ENCODE data around the gene OCIAD1.
"Not testable (repeated sequence)": the region's sequence is repeated elsewhere in the genome, so short reads cannot be mapped to it uniquely, and the experiment has no call there.

OCIAD1 gene

DNA sequence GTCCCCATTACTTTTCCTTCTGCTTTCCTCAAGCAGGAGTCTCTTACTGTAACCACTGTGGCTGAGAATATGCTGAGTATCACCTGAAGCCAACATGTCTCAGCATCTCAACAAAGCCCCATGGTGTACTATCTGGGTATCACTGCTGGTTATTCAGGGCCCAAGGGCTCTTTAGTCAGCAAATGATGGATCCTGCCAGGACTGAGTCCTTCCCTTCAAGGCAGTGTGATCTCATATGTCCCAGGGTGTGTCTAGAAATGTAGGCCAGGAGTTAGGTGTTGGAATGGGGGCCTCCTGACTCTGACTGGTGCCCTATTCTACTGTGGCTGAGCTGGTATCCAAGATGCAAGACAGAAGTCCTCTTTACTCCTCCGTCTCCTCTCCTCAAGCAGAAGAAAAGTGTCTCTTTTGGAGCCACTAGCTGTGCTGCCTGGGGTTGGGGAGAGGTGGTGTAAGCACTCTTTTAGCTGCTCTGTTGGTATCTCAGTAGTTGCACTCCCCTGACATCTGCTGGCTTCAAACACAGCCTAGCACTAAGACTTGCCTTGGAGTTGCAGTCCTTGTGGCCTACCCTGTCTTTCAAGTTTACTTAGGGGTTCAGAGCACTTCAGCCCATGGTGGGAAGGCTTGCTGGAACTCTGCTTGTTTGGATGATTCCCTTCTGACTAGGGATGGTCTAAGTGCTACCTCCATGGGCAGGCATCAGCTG, 47.1 kb downstream of the OCIAD1 start:
- no peak for FAIRE-seq
- no peak for DNase-seq (ENCODE audit: extremely low spot score, insufficient read length, low read depth)

DNA sequence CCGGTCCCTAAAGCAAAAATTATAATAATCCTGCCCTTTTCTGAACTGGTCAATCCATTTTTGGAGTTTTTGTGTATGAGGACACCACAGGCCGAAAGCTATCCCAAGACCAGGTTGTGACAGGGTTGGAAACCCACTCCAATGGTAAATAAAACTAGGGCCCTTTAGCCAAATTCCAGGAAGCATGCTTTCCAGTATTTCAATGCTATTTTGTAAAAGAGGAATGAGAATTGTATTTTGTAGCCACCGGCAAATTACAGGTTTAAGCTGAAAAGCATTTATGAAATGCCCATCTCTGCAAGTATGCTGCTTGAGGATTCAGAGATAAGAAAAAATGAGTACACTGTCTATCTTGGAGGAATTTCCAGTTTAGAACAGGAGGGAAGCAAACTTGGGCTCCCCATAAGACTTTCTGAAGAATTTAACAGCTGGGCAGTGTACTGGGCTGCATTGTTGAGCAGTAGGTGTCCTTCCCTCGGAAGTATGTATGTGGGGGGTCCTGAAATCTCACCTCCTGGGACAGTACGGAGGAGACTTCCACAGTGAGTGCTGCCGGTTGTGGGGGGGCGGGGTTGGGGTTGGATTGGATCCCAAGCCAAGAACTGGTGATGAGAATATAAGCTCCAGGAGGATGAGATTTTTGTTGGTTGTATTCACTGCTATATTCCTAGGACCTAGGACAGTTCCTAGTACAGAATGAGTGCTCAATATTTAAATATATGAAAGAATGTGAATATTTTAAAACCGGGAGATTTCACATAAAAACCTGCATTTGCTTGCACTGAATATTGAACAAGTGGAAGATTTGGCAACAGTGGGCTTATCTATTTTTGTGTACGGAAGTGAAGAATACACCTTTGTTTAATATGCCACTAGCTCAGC, 48.9 kb downstream of the OCIAD1 start:
- FAIRE-seq (no peak), DNase-seq (ENCODE audit: extremely low spot score, insufficient read length, low read depth) (no peak)

GRCh38 chr4:48881646-48882045, 50.8 kb downstream of the OCIAD1 start:
- DNase-seq (ENCODE audit: extremely low spot score, insufficient read length, low read depth); FAIRE-seq: not testable (repeated sequence)

GRCh38 chr4:48889750-48890149, 58.9 kb downstream of the OCIAD1 start:
- FAIRE-seq; DNase-seq (ENCODE audit: extremely low spot score, insufficient read length, low read depth): not testable (repeated sequence)

GRCh38 chr4:48891028-48891619, 60.2 kb downstream of the OCIAD1 start:
- no peak for FAIRE-seq
- DNase-seq (ENCODE audit: extremely low spot score, insufficient read length, low read depth): no peak

DNA sequence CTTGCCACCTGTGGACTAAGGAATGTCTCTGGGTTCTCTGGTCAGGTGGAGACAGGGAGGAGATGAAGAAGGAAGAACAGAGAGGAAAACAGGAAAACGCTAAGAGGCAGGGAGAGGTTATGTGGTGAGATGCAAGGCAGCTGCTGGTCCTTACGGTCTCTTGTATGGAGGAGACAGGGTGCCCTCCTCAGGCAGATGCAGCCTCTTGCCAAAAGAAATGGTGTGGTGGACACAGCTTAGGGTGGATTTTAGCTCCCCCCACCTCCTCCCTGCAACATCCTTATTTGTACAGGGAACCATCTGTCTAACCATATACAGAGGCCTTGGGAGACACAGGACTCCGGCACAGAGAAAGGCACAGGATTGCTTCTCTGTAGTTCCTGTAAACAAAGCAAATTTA, 66.0 kb downstream of the OCIAD1 start:
- no peak for DNase-seq (ENCODE audit: extremely low spot score, insufficient read length, low read depth)
- no peak for FAIRE-seq

DNA sequence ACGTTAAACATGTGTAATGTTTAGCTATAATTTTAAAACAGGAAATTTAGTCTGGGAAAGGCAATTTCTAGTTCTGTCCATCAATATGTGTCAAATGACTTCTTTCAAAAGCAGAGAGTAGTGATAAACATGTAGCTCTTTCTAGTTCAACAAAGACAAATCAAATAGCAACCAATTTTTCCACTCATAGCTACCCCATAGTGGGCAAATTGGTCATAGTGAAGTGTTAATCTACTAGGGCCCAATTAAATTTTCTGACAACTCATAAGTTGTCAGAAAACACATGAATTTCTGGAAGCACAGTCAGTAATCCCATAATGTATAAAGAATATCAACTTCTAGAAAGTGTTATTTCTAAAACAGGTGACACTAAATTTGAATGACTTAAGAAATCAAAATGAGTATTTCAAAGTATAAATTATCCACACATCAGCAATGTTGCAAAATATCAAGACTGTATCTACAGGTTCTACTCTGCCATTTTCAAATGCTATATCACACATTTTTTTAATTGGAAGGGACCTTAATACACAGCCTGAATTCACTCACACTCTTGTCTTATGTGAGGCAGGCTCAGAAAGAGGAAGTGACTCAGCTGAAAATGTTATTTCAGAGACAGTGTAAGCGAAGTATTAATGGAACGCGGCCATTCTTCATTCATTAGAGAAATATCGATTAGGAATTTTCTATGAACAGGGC, 68.0 kb downstream of the OCIAD1 start:
- DNase-seq (ENCODE audit: extremely low spot score, insufficient read length, low read depth) (no peak), FAIRE-seq (no peak)

DNA sequence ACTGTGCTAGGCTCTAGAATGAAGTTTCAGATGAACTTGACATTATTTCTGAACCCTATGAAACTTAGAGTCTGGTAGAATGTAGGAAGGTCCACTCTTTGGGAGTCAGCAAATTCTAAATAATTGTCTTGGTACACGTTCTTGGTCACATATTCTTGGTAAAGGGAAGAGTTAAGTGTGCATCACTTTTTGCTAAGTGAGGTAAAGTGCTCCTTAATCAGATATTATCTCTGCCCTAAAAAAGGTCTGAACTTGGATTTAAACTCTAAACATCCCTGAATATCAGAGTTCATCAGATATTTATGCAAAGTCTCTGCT, 68.5 kb downstream of the OCIAD1 start:
- DNase-seq (ENCODE audit: extremely low spot score, insufficient read length, low read depth) (no peak), FAIRE-seq (no peak)

DNA sequence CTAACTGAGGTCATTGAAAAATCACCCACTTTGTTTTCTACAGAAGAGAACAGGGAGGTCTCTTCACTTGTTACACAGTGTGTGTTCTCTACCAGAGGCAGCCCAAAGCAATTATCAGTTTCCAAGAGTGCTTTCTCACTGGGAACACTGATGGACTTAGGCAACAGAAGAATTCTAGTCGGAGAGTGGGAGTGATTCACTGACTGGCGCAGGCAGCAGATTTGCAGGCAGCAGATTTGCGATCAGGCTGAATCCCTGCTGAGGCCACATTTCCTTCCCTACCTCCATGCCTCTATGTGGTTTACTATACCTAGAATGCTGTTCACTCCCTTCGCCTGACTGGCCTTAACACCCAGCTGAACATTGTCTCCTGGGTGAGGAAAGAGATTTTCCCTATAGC, 69.1 kb downstream of the OCIAD1 start:
- FAIRE-seq (no peak), DNase-seq (ENCODE audit: extremely low spot score, insufficient read length, low read depth) (no peak)

GRCh38 chr4:48901196-48901595, 70.3 kb downstream of the OCIAD1 start:
- DNase-seq (ENCODE audit: extremely low spot score, insufficient read length, low read depth) (no peak), FAIRE-seq (no peak)

DNA sequence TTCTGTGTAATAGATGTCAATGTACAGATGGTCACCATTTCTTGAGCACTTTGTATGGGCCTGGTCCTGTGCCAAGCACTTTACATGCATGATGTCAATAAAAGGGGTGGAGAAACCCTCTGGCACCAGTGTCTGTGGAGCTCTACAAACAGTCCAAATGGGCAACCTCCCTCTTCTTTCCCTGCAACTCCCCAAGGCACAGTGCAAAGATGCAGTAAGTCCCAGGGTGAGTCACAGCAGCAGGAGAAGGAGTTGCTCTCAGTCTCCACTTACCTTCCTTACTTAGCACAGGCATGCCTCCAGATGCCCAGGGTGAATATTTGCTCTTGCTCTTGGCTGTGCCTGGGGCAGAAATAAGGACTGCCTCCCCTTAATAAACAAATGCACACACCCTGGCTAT, 71.4 kb downstream of the OCIAD1 start:
- FAIRE-seq: no peak

GRCh38 chr4:48904101-48904500, 73.2 kb downstream of the OCIAD1 start:
- FAIRE-seq (no peak), DNase-seq (ENCODE audit: extremely low spot score, insufficient read length, low read depth) (no peak)

More for the DNA sequence above, 71.4 kb downstream of the OCIAD1 start:
- DNase-seq (ENCODE audit: extremely low spot score, insufficient read length, low read depth): no peak

- no peak for FAIRE-seq
These were observed 73.8 kb downstream of the OCIAD1 start for GRCh38 chr4:48904541-48905142.

DNA sequence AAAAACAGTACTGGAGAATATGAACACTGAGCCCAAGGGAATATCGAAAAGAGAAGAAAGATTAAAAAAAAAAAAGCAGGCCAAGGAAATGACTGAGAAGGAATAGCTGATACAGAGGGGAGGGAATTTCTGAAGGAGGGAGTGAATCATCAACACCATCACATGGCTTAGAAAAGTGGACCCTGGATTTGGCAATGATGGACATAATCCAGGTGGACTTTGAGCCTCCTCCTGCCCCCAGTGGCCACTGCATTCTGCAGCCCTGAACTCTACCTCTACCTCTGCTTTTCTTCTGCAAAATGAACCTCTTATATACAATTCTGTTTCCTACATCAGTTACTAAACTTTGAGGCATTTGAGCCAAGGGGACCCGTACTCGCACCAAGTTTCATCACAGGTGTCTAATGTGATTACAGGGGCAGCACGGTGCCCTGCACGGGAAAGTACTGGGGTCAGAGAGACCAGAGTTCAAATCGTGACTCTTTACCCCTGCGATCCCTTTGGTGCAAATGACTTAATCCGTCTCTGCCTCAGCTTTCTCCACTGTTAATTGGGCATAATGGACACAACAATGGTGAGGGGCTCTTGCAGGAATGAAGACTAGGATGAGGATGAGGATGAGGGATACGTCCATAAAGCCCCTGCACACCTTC, 74.6 kb downstream of the OCIAD1 start:
- no peak for DNase-seq (ENCODE audit: extremely low spot score, insufficient read length, low read depth)

More at GRCh38 chr4:48904541-48905142, 73.8 kb downstream of the OCIAD1 start:
- no peak for DNase-seq (ENCODE audit: extremely low spot score, insufficient read length, low read depth)

GRCh38 chr4:48906206-48907173, 75.6 kb downstream of the OCIAD1 start, which contains the start of gene OCIAD2:
Gene OCIAD2, minus strand, starts transcription at chr4:48906774. Its CDS starts 2,225 bp downstream, at chr4:48904549.
- peak; percentile 77 for DNase-seq (ENCODE audit: extremely low spot score, insufficient read length, low read depth)
- peak; percentile 91 for FAIRE-seq

More for the DNA sequence above, 74.6 kb downstream of the OCIAD1 start:
- no peak for FAIRE-seq

- no peak for DNase-seq (ENCODE audit: extremely low spot score, insufficient read length, low read depth)
- no peak for FAIRE-seq
These were observed 77.0 kb downstream of the OCIAD1 start for GRCh38 chr4:48907706-48908477.

- no peak for DNase-seq (ENCODE audit: extremely low spot score, insufficient read length, low read depth)
- no peak for FAIRE-seq
These were observed 77.8 kb downstream of the OCIAD1 start for GRCh38 chr4:48908687-48909086.

Data from GM18507 (cell line).